ENCODE data around the gene CELF1.

- TF ChIP-seq CTCF (IDR thresholded peaks at IDR 0.05) (no peak), POLR2A (IDR thresholded peaks at IDR 0.05; ENCODE audit: low read depth) (no peak), EP300 (IDR thresholded peaks at IDR 0.05) (no peak)
These were observed 16.7 kb upstream of the CELF1 start for GRCh38 chr11:47569646-47570045.

Measured in esophagus muscularis mucosa (tissue), 4 donors.